ENCODE data around the gene PREPL.
"Not testable (repeated sequence)": the region's sequence is repeated elsewhere in the genome, so short reads cannot be mapped to it uniquely, and the experiment has no call there.

DNA sequence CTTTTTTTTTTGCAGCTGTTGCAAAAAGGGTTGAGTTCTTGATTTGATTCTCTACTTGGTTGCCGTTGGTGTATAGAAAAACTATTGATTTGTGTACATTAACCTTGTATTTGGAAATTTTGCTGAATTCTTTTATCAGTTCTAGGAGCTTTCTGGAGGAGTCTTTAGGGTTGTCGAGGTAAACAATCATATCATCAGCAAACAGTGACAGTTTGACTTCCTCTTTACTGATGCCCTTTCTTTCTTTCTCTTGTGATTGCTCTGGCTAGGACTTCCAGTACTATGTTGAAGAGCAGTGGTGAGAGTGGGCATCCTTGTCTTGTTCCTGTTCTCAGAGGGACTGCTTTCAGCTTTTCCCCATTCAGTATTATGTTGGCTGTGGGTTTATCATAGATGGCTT is 23.9 kb upstream of the PREPL start:
- TF ChIP-seq EZH2phosphoT487 (IDR thresholded peaks at IDR 0.05; ENCODE audit: insufficient read depth, low read depth); EZH2 (IDR thresholded peaks at IDR 0.05; ENCODE audit: insufficient read depth, poor library complexity, severe bottlenecking): not testable (repeated sequence)
